Ectodermal cell (in vitro differentiated cells): ENCODE measurements around the gene INVS.

ENCODE experiments used
- H3K27ac ChIP-seq: 2 replicates; pipeline ENCODE4 v1.7.0; 2013; ENCODE audit warnings: mild to moderate bottlenecking, low read depth, low read length; ENCODE audit not compliant: insufficient read depth, poor library complexity, severe bottlenecking
- H3K27me3 ChIP-seq: 2 replicates; pipeline ENCODE4 v1.7.0; 2013; ENCODE audit warnings: mild to moderate bottlenecking, low read length; ENCODE audit not compliant: insufficient read depth, control insufficient read depth, poor library complexity, severe bottlenecking
- H3K36me3 ChIP-seq: one replicate; pipeline ENCODE4 v1.7.0; 2013; ENCODE audit warnings: low read length; ENCODE audit not compliant: control insufficient read depth, insufficient read depth
- H3K4me1 ChIP-seq: one replicate; pipeline ENCODE4 v1.7.0; 2013; ENCODE audit warnings: low read length; ENCODE audit not compliant: control insufficient read depth, insufficient read depth
- H3K4me3 ChIP-seq: 2 replicates; pipeline ENCODE4 v1.7.0; 2013; ENCODE audit warnings: low read depth, low read length, control low read depth; ENCODE audit not compliant: insufficient read depth
- H3K9me3 ChIP-seq: 2 replicates; pipeline ENCODE4 v1.7.0; 2013; ENCODE audit warnings: mild to moderate bottlenecking, low read length, moderate library complexity; ENCODE audit not compliant: control insufficient read depth
- WGBS, 2 experiments: methylation state at CpG; one replicate each; pipeline ENCODE4 v1.1.7; 2013; ENCODE audit warnings: missing lambda C conversion rate in 2 of 2; 5-methylcytosine and 5-hydroxymethylcytosine counted together

INVS gene

DNA sequence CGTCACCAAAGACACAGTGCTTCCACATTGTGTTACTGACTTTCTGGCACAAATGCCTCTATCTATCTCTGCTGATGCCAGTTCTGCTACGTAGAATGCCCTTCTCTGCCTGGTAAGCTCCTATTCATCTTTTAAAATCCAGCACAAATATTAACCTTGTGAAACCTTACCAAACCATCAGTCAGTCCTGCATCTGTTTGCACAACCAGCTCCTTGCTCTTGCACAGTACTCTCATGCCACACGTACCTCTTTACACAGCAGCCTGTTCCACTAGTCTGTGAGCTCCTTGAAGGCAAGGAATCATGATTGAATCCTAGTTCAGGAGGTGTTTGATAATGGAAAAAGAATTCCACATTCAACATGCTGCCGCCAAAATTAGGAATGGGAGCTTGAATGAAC, 197.4 kb downstream of the INVS start:
- Histone ChIP-seq H3K27me3 (no peaks in the 10 kb centered on the region), H3K4me1 (no peaks in the 10 kb centered on the region), H3K36me3 (peaks cover 33% of the 10 kb centered on the region), H3K9me3 (no peaks in the 10 kb centered on the region), H3K27ac (no peak overlapping the region), H3K4me3 (no peak overlapping the region)
- 92 to 94% methylated on average over 4 of the region's 4 CpGs for WGBS, 2 experiments

DNA sequence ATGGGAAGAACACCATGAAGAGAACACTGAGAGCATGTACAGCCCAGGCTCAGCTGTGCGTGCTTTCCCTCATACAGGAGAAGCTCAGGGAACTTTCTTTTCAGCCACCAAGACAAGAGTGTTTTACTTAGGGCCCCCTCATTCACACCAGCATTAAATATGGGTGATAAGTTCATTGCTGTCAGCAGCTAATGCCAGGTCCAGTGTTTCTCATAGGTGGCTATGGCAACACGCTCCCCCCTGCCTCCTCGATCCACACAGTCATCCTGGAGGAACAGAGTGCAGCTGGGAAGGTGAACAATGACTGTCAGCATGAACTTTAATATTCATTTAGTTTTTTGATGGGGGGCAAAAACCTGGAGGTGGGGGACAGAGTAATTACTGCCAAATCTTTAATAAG, 199.3 kb downstream of the INVS start:
- 94 to 97% methylated on average over 3 of the region's 3 CpGs for WGBS, 2 experiments
- H3K4me1 ChIP-seq = no peaks in the 10 kb centered on the region
- H3K27me3 ChIP-seq = no peaks in the 10 kb centered on the region
- H3K36me3 ChIP-seq = peaks cover 30% of the 10 kb centered on the region
- no peaks in the 10 kb centered on the region for H3K9me3 ChIP-seq
- no peak overlapping the region for H3K27ac ChIP-seq
- H3K4me3 ChIP-seq = no peak overlapping the region

DNA sequence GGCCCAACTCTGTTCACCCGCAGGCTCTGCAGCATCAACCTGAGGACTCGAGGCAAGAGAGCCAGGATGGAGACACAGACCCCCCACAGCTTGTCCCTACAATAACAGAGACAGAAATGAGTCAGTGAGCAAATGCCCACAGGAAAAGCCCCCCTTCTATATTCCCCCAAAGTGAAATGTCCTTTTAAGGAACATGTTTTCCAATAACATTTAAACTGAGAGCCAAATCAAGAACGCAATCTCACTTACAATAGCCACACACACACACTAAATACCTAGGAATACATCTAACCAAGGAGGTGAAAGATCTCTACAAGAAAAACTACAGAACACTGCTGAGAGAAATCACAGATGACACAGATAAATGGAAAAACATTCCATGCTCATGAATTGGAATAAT, 204.7 kb downstream of the INVS start:
- WGBS, 2 experiments = 83 to 93% methylated on average over 3 of the region's 3 CpGs
- Histone ChIP-seq H3K4me1 (no peaks in the 10 kb centered on the region), H3K9me3 (no peaks in the 10 kb centered on the region), H3K27ac (no peak overlapping the region), H3K36me3 (peaks cover 43% of the 10 kb centered on the region), H3K27me3 (no peaks in the 10 kb centered on the region), H3K4me3 (no peak overlapping the region)

DNA sequence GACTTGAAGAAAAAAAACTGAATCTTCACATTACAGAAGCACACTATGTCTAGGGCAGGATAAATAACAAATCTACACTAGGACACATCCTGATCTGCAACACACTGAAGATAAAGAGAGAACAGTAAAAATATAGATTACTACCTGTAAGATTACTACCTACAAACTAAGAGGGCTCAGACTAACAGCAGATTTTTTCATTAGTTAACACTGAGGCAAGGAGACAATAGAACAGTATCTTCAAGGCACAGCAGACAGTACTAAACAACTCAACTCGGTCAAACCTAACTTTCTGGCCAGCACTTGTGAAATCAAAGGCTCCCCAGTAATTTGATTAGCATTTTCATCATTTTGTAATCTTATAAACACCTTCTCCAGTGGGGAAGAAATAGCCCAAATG, 207.2 kb downstream of the INVS start:
- WGBS, 2 experiments = 91 to 95% methylated on average over 1 of the region's 1 CpG
- Histone ChIP-seq H3K36me3 (peaks cover 45% of the 10 kb centered on the region), H3K27ac (no peak overlapping the region), H3K4me3 (no peak overlapping the region), H3K27me3 (no peaks in the 10 kb centered on the region), H3K9me3 (no peaks in the 10 kb centered on the region), H3K4me1 (no peaks in the 10 kb centered on the region)

DNA sequence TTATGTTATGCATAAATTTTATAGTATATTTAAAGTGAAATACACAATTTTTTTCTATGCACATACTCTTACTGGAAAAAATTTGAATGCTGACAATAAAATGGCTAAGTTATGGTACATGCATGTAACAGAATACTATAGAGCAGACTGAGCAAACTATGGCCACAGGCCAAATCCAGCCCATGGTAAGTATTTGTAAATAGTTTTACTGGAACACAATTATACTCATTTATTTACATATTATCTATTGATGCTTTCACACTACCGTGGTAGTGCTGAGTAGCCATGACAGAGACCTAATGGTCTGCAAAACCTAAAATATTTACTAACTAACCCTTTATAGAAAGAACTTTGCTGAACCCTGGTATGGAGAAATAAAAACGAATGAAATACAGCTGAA, 208.0 kb downstream of the INVS start:
- peaks cover 43% of the 10 kb centered on the region for H3K36me3 ChIP-seq

DNA sequence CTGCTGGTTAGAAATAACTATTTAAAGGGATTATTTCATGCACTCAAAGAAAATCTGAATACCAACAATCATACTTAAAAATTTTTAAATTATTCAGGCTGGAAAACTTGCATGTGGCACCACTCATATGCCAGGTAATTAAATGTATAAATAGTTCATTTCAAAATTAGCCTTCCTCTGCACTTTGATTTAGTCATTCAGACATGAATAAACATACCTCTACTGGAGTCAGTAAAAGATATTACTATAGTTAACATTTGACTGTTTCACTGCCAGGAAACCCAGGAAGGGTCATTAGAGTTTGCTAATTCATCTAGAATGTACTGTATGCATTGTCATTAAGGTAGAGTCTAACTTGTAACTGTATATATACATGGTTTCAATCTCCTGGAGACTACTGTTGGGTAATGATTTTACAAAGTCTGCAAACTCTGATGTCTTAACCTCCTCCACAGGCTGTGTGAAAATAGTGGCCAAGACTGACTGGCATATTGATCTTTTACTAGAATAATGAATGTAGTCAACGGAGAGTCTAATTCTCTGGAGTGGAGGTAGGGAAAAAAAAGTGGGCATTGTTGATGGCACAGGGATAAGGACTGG, 210.0 kb downstream of the INVS start:
- no peaks in the 10 kb centered on the region for H3K4me1 ChIP-seq
- H3K36me3 ChIP-seq = peaks cover 52% of the 10 kb centered on the region
- H3K9me3 ChIP-seq = no peaks in the 10 kb centered on the region
- 97 to 100% methylated on average over 1 of the region's 1 CpG for WGBS, 2 experiments
- H3K4me3 ChIP-seq = no peak overlapping the region
- H3K27ac ChIP-seq = no peak overlapping the region
- no peaks in the 10 kb centered on the region for H3K27me3 ChIP-seq

More for the DNA sequence above, 208.0 kb downstream of the INVS start:
- WGBS, 2 experiments = 86 to 93% methylated on average over 2 of the region's 2 CpGs
- H3K9me3 ChIP-seq = no peaks in the 10 kb centered on the region
- H3K27ac ChIP-seq = no peak overlapping the region
- no peak overlapping the region for H3K4me3 ChIP-seq
- H3K27me3 ChIP-seq = no peaks in the 10 kb centered on the region
- no peaks in the 10 kb centered on the region for H3K4me1 ChIP-seq

DNA sequence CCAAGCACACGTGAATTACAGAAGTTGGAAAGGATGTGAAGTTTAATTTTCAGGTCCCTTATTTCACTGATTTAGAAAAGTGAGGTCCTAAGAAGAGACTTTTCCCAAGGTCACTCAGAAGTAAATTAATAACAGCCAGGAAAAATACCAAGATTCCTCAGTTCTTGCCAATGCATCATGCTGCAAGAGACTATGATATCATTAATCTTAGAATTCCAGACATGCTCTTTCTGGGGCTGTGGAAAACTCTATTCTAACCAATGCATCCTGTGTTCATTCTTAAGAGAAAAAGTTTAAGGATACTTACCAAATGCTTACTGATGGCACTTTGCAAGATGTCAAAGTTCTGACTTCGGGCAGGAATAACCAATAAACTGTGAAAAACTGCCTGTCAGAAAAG, 210.9 kb downstream of the INVS start:
- WGBS, 2 experiments = 93 to 97% methylated on average over 2 of the region's 2 CpGs
- Histone ChIP-seq H3K4me3 (no peak overlapping the region), H3K36me3 (peaks cover 59% of the 10 kb centered on the region), H3K27me3 (no peaks in the 10 kb centered on the region), H3K4me1 (no peaks in the 10 kb centered on the region), H3K27ac (no peak overlapping the region), H3K9me3 (no peaks in the 10 kb centered on the region)

DNA sequence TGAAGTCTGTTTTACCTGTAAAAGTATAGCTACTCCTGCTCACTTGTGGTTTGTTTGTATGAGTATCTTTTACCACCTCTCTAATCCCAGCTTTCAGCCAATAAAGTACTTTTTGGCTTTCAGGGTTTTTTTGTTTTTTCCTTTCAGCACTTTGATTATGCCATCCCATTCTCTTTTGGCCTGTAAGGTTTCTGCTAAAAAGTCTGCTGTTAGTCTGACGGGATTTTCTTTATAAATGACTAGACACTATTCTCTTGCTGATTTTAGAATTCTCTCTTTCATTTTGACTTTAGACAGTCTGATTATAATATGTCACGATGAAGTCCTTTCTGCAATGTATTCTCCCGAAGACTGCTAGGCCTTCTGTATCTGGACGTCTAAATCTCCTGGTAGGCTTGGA, 216.5 kb downstream of the INVS start:
- Histone ChIP-seq H3K27ac (no peak overlapping the region), H3K4me3 (no peak overlapping the region), H3K4me1 (no peaks in the 10 kb centered on the region), H3K36me3 (peaks cover 53% of the 10 kb centered on the region), H3K27me3 (no peaks in the 10 kb centered on the region), H3K9me3 (no peaks in the 10 kb centered on the region)
- WGBS, 2 experiments = 92 to 98% methylated on average over 4 of the region's 4 CpGs

DNA sequence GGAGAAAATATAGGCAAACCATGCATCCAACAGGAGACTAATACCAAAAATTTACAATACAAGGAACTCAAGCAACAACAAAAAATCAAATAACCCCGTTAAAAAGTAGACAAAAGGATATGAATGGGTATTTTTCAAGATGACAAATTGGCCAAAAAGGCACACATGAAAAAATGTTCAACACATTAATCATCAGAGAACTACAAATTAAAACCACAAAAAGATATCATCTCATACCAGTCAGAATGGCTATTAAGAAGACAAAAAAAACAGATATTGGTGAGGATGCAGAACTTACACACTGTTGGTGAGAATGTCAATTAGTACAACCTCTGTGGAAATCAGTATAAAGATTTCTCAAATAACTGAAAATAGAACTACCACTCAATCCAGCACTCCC, 218.7 kb downstream of the INVS start:
- H3K9me3 ChIP-seq = no peaks in the 10 kb centered on the region
- peaks cover 37% of the 10 kb centered on the region for H3K36me3 ChIP-seq
- no peaks in the 10 kb centered on the region for H3K4me1 ChIP-seq
- H3K27me3 ChIP-seq = no peaks in the 10 kb centered on the region
- no peak overlapping the region for H3K27ac ChIP-seq
- H3K4me3 ChIP-seq = no peak overlapping the region
- WGBS, 2 experiments = no CpG with 5 or more reads among the region's 1 CpG

DNA sequence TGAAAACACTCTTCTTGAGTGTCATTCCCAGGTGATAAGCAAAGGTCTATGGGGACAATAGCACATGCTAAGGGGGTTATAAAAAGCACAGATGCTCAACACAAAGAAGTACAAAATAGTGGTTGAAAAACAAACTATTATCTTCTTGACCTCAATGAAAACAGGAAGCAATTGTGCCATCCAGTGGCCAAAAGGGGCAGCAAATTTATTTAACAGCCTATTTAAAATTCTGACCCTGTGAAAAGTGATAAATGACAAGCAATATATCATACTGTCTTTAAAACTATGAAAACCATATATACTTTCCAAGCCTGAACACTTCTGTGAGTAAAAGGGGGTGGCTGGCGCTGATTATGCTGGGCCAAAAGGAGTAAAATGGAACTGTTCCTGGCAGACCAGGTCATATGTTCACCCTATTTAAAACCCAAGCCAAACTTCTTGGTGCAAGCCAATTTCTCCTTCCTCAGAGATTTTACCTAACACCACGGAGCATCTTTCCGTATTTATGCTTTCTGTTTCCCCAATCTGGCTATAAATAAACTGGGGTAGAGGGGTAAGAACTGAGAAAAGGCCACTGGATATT, 224.0 kb downstream of the INVS start:
- Histone ChIP-seq H3K4me3 (no peak overlapping the region), H3K4me1 (no peaks in the 10 kb centered on the region), H3K27ac (no peak overlapping the region), H3K9me3 (no peaks in the 10 kb centered on the region), H3K36me3 (peaks cover 17% of the 10 kb centered on the region), H3K27me3 (no peaks in the 10 kb centered on the region)
- 89 to 94% methylated on average over 3 of the region's 3 CpGs for WGBS, 2 experiments
